HCT116 (cell line): Measurements from ENCODE around the gene WDR43. TPM values are rescaled to one million over a fixed set of nuclear protein-coding genes. Genes with fewer than 3 reads are reported as not detected.
A peak's percentile ranks its signal among the peaks of the same experiment; 100 is the strongest.

Source experiments
- ATAC-seq: fragments of 200-7000 bp; cut with Tn5 transposase; 2 replicates; pipeline ENCODE4 v1.9.1; 2020; ENCODE audit warnings: mild to moderate bottlenecking, moderate library complexity
- BruUV-seq: library from RNA; stranded (reverse); fragments of 400-500 nt; replicated peaks from 2 replicates; lab custom pipeline; 2021; lab: Mats Ljungman, UMichigan
- CTCF ChIA-PET: fragments of 300-600 bp; sonication (Branson Sonifier 250); formaldehyde crosslinking; loops from one replicate; lab custom pipeline; 2021; ENCODE audit warnings: antibody characterized with exemption; lab: Charles Lee
- POLR2A ChIA-PET: fragments of 300-600, 350-600 bp; sonication (Branson Sonifier 250); formaldehyde crosslinking; loops from one replicate; lab custom pipeline; 2021; ENCODE audit warnings: antibody characterized with exemption; lab: Charles Lee
- RAD21 ChIA-PET, 2 experiments: fragments of 300-600 bp; sonication (Branson Sonifier 250); formaldehyde crosslinking; loops; one replicate each; lab custom pipeline; 2023; ENCODE audit warnings: low total read pairs in 2 of 2; ENCODE audit not compliant: uncharacterized antibody in 2 of 2, unreplicated experiment in 2 of 2, low non-redundant PET in 1 of 2; lab: Charles Lee
- DNase-seq: peaks from one replicate; pipeline ENCODE4 v3.0.0-alpha.2; 2010; ENCODE audit warnings: low read depth, low spot score
- H2AFZ ChIP-seq: fragments of 200-600 bp; shearing (Covaris generic), sonication (generic); 2 replicates; pipeline ENCODE4 v1.6.1; 2017; ENCODE audit warnings: low read depth, mixed run types, mixed read lengths, antibody characterized with exemption, low read length; ENCODE audit not compliant: poor library complexity, severe bottlenecking
- H3K27ac ChIP-seq: 2 replicates; pipeline ENCODE4 v1.5.1; 2012; ENCODE audit warnings: low read depth, low read length
- H3K27me3 ChIP-seq: fragments of 200-600 bp; sonication (generic); 2 replicates; pipeline ENCODE4 v1.6.1; 2016; ENCODE audit warnings: mixed run types, low read length, mixed read lengths; ENCODE audit not compliant: insufficient read depth
- H3K36me3 ChIP-seq, 2 experiments: fragments of 200-500 bp in 1 of 2; fragments of 200-600 bp in 1 of 2; sonication (Bioruptor generic) in 1 of 2; sonication (generic) in 1 of 2; 2 replicates each; pipeline versions ENCODE4 v1.5.1 to v1.6.1; 2014 to 2016; ENCODE audit warnings: low read length in 2 of 2, inconsistent platforms in 1 of 2, mixed read lengths in 1 of 2, mixed run types in 1 of 2; ENCODE audit not compliant: insufficient read depth in 2 of 2, control insufficient read depth in 1 of 2
- H3K4me1 ChIP-seq, 2 experiments: fragments of 200-600 bp in 1 of 2; sonication (generic) in 1 of 2; 2 replicates each; pipeline versions ENCODE4 v1.5.1 to v1.6.1; 2012 to 2017; ENCODE audit warnings: low read length in 2 of 2, inconsistent platforms in 1 of 2, mild to moderate bottlenecking in 1 of 2, mixed read lengths in 1 of 2, mixed run types in 1 of 2, moderate library complexity in 1 of 2; ENCODE audit not compliant: insufficient read depth in 2 of 2, control insufficient read depth in 1 of 2
- H3K4me2 ChIP-seq: fragments of 200-600 bp; sonication (generic); 2 replicates; pipeline ENCODE4 v1.6.1; 2017; ENCODE audit warnings: mixed run types, low read length, mixed read lengths
- H3K4me3 ChIP-seq, 2 experiments: fragments of 200-600 bp in 1 of 2; sonication (generic) in 1 of 2; replicated peaks in 1 of 2; 2 replicates each; pipeline ENCODE4 v1.5.1; 2011 to 2016; ENCODE audit warnings: low read length in 2 of 2, control low read depth in 1 of 2, low read depth in 1 of 2, mild to moderate bottlenecking in 1 of 2, mixed read lengths in 1 of 2, mixed run types in 1 of 2
- H3K79me2 ChIP-seq: fragments of 200-600 bp; sonication (generic); 2 replicates; pipeline ENCODE4 v1.6.1; 2017; ENCODE audit warnings: mild to moderate bottlenecking, mixed run types, low read length, moderate library complexity, mixed read lengths; ENCODE audit not compliant: insufficient read depth
- H3K9ac ChIP-seq: fragments of 200-600 bp; sonication (generic); 2 replicates; pipeline ENCODE4 v1.6.1; 2016; ENCODE audit warnings: low read length, mixed read lengths
- H3K9me2 ChIP-seq: fragments of 200-600 bp; sonication (generic), shearing (Covaris generic); 2 replicates; pipeline ENCODE4 v1.6.1; 2017; ENCODE audit warnings: mixed run types, mild to moderate bottlenecking, moderate library complexity; ENCODE audit not compliant: insufficient read depth
- H3K9me3 ChIP-seq, 2 experiments: fragments of 200-500 bp in 1 of 2; fragments of 200-600 bp in 1 of 2; sonication (Bioruptor generic) in 1 of 2; sonication (generic) in 1 of 2; 2 replicates each; pipeline ENCODE4 v1.6.1; 2014 to 2017; ENCODE audit warnings: low read length in 2 of 2, mixed read lengths in 2 of 2, inconsistent platforms in 1 of 2, low read depth in 1 of 2, mild to moderate bottlenecking in 1 of 2, mixed run types in 1 of 2, moderate library complexity in 1 of 2; ENCODE audit not compliant: control insufficient read depth in 1 of 2, insufficient read depth in 1 of 2
- H4K20me1 ChIP-seq: fragments of 200-600 bp; sonication (generic), shearing (Covaris generic); 2 replicates; pipeline ENCODE4 v1.6.1; 2017; ENCODE audit warnings: mixed run types, mild to moderate bottlenecking, moderate library complexity; ENCODE audit not compliant: insufficient read depth
- CBX3 ChIP-seq: IDR thresholded peaks from 2 replicates; pipeline ENCODE4 v1.6.1; 2012; ENCODE audit warnings: low read depth
- EZH2 ChIP-seq: fragments of 200-600 bp; sonication (generic); IDR thresholded peaks from 2 replicates; pipeline ENCODE4 v1.6.1; 2017; ENCODE audit warnings: antibody characterized with exemption, mixed run types
- EZH2phosphoT487 ChIP-seq: fragments of 200-600 bp; IDR thresholded peaks from 2 replicates; pipeline ENCODE4 v1.6.1; 2018; ENCODE audit warnings: antibody characterized with exemption, borderline replicate concordance
- JUND ChIP-seq: IDR thresholded peaks from 2 replicates; pipeline ENCODE4 v1.6.1; 2012
- MAX ChIP-seq: IDR thresholded peaks from 2 replicates; pipeline ENCODE4 v1.6.1; 2012
- RAD21 ChIP-seq: IDR thresholded peaks from 2 replicates; pipeline ENCODE4 v1.6.1; 2012; ENCODE audit warnings: low read depth, mild to moderate bottlenecking
- SP1 ChIP-seq: IDR thresholded peaks from 2 replicates; pipeline ENCODE4 v1.6.1; 2012; ENCODE audit warnings: low read depth
- TCF7L2 ChIP-seq: IDR thresholded peaks from 2 replicates; pipeline ENCODE4 v1.7.0; 2011; ENCODE audit warnings: borderline replicate concordance, inconsistent platforms; ENCODE audit not compliant: insufficient read depth, insufficient read length; ENCODE audit errors: extremely low read depth
- ZBTB33 ChIP-seq: IDR thresholded peaks from 2 replicates; pipeline ENCODE4 v1.6.1; 2011; ENCODE audit warnings: mild to moderate bottlenecking, low read length, moderate library complexity; ENCODE audit not compliant: insufficient replicate concordance; ENCODE audit errors: extremely low read depth
- ZFX ChIP-seq: fragments of 450-650 bp; IDR thresholded peaks from 2 replicates; pipeline ENCODE4 v1.6.1; 2017
- ZNF274 ChIP-seq: fragments of 200-500 bp; sonication (Bioruptor generic); IDR thresholded peaks from 2 replicates; pipeline ENCODE4 v1.6.1; 2014; ENCODE audit warnings: mild to moderate bottlenecking, low read depth, low read length, inconsistent platforms
- intact Hi-C: fragments of 100-400 bp; cut with micrococcal nuclease; formaldehyde crosslinking; loops from 2 replicates; pipeline ENCODE4 v1.10.0; 2022
- total RNA-seq: library from RNA; stranded (reverse); gene quantifications from one replicate; pipeline ENCODE4 v1.2.1, GENCODE V29; 2021; ENCODE audit not compliant: unreplicated experiment
- TF ChIP-seq, protein P1 (sequence below), 3 experiments: fragments of 200-600 bp in 1 of 3; sonication (generic) in 1 of 3; IDR thresholded peaks in 2 of 3; conservative IDR thresholded peaks in 1 of 3; 2 replicates each; pipeline ENCODE4 v1.5.1; 2012 to 2017; ENCODE audit warnings: low read depth in 2 of 3, low read length in 2 of 3, antibody characterized with exemption in 1 of 3, borderline replicate concordance in 1 of 3, control low read depth in 1 of 3, mild to moderate bottlenecking in 1 of 3, mixed read lengths in 1 of 3, mixed run types in 1 of 3, moderate library complexity in 1 of 3; ENCODE audit not compliant: insufficient read depth in 1 of 3

Gene WDR43
- total RNA-seq, 1 experiment from 2014 or later = 119 TPM

DNA sequence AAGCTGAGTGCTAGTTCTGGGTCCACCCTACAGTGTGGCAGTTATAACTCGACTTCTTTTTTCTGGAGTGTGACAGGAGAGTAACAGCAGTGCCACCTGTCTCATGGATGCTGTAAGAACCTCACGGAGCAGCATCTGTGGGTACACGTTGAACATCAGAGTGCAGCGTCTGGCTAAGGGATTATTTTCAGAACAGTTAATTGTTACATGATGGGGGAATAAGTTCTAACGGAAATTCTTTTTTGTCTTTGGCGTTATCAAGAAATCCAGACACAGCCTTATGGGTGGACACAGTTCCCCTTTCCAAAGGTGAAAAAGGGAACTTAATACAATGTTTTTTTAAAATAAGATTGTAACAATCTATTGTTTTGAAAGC is 58.4 kb downstream of the WDR43 start:
- no peak overlapping the region for H3K4me3 ChIP-seq
- no peak overlapping the region for H2AFZ ChIP-seq
- 0 out of 4 replicates have a peak, but pooled peaks cover 0 to 4% of the 10 kb centered on the region in 2 experiments for H3K9me3 ChIP-seq
- BruUV-seq = no TSS peak
- POLR2A ChIA-PET = no interaction called here
- H3K27ac ChIP-seq = no peak overlapping the region
- H3K36me3 ChIP-seq = peaks cover 9 to 20% of the 10 kb centered on the region in 2 experiments
- peaks cover 0 to 31% of the 10 kb centered on the region in 2 experiments; a peak in 2 of 4 replicates for H3K4me1 ChIP-seq
- H3K4me2 ChIP-seq = no peak overlapping the region
- no peak for ATAC-seq
- 0 out of 2 replicates have a peak, but pooled peaks cover 3% of the 10 kb centered on the region for H3K9me2 ChIP-seq
- no peaks in the 10 kb centered on the region for H3K27me3 ChIP-seq
- RAD21 ChIA-PET = no interaction called here
- TF ChIP-seq JUND (no peak), CBX3 (no peak), ZFX (no peak), ZNF274 (no peak), MAX (no peak), EZH2 (no peak), SP1 (no peak), TCF7L2 (no peak), EZH2phosphoT487 (no peak), RAD21 (peak; percentile 62), ZBTB33 (no peak)
- TF ChIP-seq, protein P1, sequence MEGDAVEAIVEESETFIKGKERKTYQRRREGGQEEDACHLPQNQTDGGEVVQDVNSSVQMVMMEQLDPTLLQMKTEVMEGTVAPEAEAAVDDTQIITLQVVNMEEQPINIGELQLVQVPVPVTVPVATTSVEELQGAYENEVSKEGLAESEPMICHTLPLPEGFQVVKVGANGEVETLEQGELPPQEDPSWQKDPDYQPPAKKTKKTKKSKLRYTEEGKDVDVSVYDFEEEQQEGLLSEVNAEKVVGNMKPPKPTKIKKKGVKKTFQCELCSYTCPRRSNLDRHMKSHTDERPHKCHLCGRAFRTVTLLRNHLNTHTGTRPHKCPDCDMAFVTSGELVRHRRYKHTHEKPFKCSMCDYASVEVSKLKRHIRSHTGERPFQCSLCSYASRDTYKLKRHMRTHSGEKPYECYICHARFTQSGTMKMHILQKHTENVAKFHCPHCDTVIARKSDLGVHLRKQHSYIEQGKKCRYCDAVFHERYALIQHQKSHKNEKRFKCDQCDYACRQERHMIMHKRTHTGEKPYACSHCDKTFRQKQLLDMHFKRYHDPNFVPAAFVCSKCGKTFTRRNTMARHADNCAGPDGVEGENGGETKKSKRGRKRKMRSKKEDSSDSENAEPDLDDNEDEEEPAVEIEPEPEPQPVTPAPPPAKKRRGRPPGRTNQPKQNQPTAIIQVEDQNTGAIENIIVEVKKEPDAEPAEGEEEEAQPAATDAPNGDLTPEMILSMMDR (IDR thresholded peaks at IDR 0.05 in 2 of 3, conservative IDR thresholded peaks at IDR 0.05 in 1 of 3; ENCODE audit: borderline replicate concordance in 1 of 3, insufficient read depth in 1 of 3, low read depth in 2 of 3, low read length in 2 of 3) = peak; percentile 7 to 47 (median 29); a peak in 2 of 6 replicates
- intact Hi-C loops = loop anchor here (2.0 to 10.0 kb wide), 3 partner anchors 132 to 388 kb away; no protein-coding TSS in a partner anchor
- CTCF ChIA-PET = no interaction called here
- H3K79me2 ChIP-seq = no peaks in the 10 kb centered on the region
- H3K9ac ChIP-seq = no peak overlapping the region
- no peak for DNase-seq
- H4K20me1 ChIP-seq = peaks cover 11% of the 10 kb centered on the region; the same call in 1 of the 2 replicates
